ENCODE data around the gene C1QC. TPM values are rescaled to one million over a fixed set of nuclear protein-coding genes. Genes with fewer than 3 reads are reported as not detected.

The C1QC gene
- polyA plus RNA-seq, 1 experiment: not detected

DNA sequence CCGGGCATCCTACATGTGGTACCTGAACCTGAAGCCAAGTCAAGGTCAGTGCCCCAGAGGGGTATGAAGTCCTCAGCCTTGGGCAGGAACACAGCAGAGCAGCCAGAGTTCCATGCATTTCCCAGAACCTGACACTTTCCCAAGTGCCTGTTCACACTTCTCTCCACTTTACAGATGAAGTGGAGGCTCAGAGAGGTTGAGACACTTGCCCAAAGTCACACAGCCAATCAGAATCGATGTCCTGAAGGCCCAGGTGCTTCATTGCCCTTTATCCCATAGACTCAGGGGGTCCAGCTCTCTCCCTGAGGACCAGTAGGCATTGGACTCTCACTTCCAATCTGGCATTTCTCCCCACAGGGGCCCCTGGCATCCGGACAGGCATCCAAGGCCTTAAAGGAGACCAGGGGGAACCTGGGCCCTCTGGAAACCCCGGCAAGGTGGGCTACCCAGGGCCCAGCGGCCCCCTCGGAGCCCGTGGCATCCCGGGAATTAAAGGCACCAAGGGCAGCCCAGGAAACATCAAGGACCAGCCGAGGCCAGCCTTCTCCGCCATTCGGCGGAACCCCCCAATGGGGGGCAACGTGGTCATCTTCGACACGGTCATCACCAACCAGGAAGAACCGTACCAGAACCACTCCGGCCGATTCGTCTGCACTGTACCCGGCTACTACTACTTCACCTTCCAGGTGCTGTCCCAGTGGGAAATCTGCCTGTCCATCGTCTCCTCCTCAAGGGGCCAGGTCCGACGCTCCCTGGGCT is 4.8 kb upstream of the C1QC start:
- no peak for TF ChIP-seq CTCF (IDR thresholded peaks at IDR 0.05; ENCODE audit: insufficient read depth, low read depth, low read length)
- ChIA-PET POLR2A (no interaction called here), CTCF (interaction anchor here (0.6 to 8.4 kb wide), 4 partner anchors 117 to 231 kb away, joined by 3 to 237 read pairs (median 4); no protein-coding TSS in a partner anchor)
- Histone ChIP-seq H3K27me3 (ENCODE audit: control insufficient read depth, insufficient read depth, low read length) (peaks cover 5% of the 10 kb centered on the region), H3K4me3 (ENCODE audit: low read depth, low read length) (no peak overlapping the region), H3K36me3 (ENCODE audit: control insufficient read depth, insufficient read depth, low read length) (no peaks in the 10 kb centered on the region)
- no peak for DNase-seq (ENCODE audit: low read depth)

- POLR2A ChIA-PET: interaction anchor here (0.6 kb wide), 1 partner anchor 474 kb away, joined by 5 read pairs; no protein-coding TSS in a partner anchor
- TF ChIP-seq CTCF (IDR thresholded peaks at IDR 0.05; ENCODE audit: insufficient read depth, low read depth, low read length): 0 out of 2 replicates have a peak, but pooled peaks have one; percentile 13
- DNase-seq (ENCODE audit: low read depth): peak; percentile 6
- Histone ChIP-seq H3K4me3 (ENCODE audit: low read depth, low read length) (no peak overlapping the region), H3K27me3 (ENCODE audit: control insufficient read depth, insufficient read depth, low read length) (peaks cover 5% of the 10 kb centered on the region), H3K36me3 (ENCODE audit: control insufficient read depth, insufficient read depth, low read length) (no peaks in the 10 kb centered on the region)
- CTCF ChIA-PET: interaction anchor here (0.6 to 8.4 kb wide), 5 partner anchors 111 to 232 kb away, joined by 3 to 237 read pairs (median 3); no protein-coding TSS in a partner anchor
Observed at GRCh38 chr1:22639286-22639685, 4.1 kb upstream of the C1QC start.

- H3K4me3 ChIP-seq (ENCODE audit: low read depth, low read length): no peak overlapping the region
- POLR2A ChIA-PET: no interaction called here
- CTCF ChIA-PET: interaction anchor here (0.5 to 8.4 kb wide), 12 partner anchors 8 to 633 kb away, joined by 3 to 237 read pairs (median 3); no protein-coding TSS in a partner anchor
Observed at GRCh38 chr1:22641247-22641646, 2.2 kb upstream of the C1QC start.

GRCh38 chr1:22641906-22642636 is 1.4 kb upstream of the C1QC start:
- POLR2A ChIA-PET: no interaction called here
- TF ChIP-seq CTCF (IDR thresholded peaks at IDR 0.05; ENCODE audit: insufficient read depth, low read depth, low read length): peak; percentile 97

More at GRCh38 chr1:22641247-22641646, 2.2 kb upstream of the C1QC start:
- no peak for TF ChIP-seq CTCF (IDR thresholded peaks at IDR 0.05; ENCODE audit: insufficient read depth, low read depth, low read length)
- H3K36me3 ChIP-seq (ENCODE audit: control insufficient read depth, insufficient read depth, low read length): no peaks in the 10 kb centered on the region
- no peak for DNase-seq (ENCODE audit: low read depth)
- peaks cover 2% of the 10 kb centered on the region; the same call in 1 of the 2 replicates for H3K27me3 ChIP-seq (ENCODE audit: control insufficient read depth, insufficient read depth, low read length)

GRCh38 chr1:22643928-22644327 is 495 bp downstream of the C1QC start:
- ChIA-PET POLR2A (no interaction called here), CTCF (interaction anchor here (1.5 to 8.4 kb wide), 3 partner anchors 9 to 225 kb away, joined by 4 to 237 read pairs (median 4); partner anchors contain the start of gene C1QB)
- Histone ChIP-seq H3K4me3 (ENCODE audit: low read depth, low read length) (no peak overlapping the region), H3K36me3 (ENCODE audit: control insufficient read depth, insufficient read depth, low read length) (no peaks in the 10 kb centered on the region), H3K27me3 (ENCODE audit: control insufficient read depth, insufficient read depth, low read length) (peaks cover 1% of the 10 kb centered on the region; the same call in 1 of the 2 replicates)
- no peak for DNase-seq (ENCODE audit: low read depth)
- no peak for TF ChIP-seq CTCF (IDR thresholded peaks at IDR 0.05; ENCODE audit: insufficient read depth, low read depth, low read length)

More at GRCh38 chr1:22641906-22642636, 1.4 kb upstream of the C1QC start:
- H3K4me3 ChIP-seq (ENCODE audit: low read depth, low read length): no peak overlapping the region
- no peaks in the 10 kb centered on the region for H3K36me3 ChIP-seq (ENCODE audit: control insufficient read depth, insufficient read depth, low read length)
- no peak for DNase-seq (ENCODE audit: low read depth)
- CTCF ChIA-PET: interaction anchor here (0.5 to 8.4 kb wide), 16 partner anchors 9 to 634 kb away, joined by 3 to 237 read pairs (median 3); no protein-coding TSS in a partner anchor
- 0 out of 2 replicates have a peak, but pooled peaks cover 2% of the 10 kb centered on the region for H3K27me3 ChIP-seq (ENCODE audit: control insufficient read depth, insufficient read depth, low read length)

Measured in BJ (cell line).